Right lobe of liver (tissue), 6 donors: ENCODE results near the gene MOCS1. TPM values are rescaled to one million over a fixed set of nuclear protein-coding genes. Genes with fewer than 3 reads are reported as not detected.

Experiments used
- ATAC-seq, 4 donors: fragments of 200-7000 bp; cut with Tn5 transposase; one replicate each; pipeline ENCODE4 v1.9.1; 2020; ENCODE audit warnings: mild to moderate bottlenecking in 4 of 4, moderate library complexity in 4 of 4
- DNase-seq, 3 donors: peaks; one replicate each; pipeline ENCODE4 v3.0.0-alpha.2; 2020
- H3K27ac ChIP-seq, 3 donors: fragments of 200-600 bp; one replicate each; pipeline ENCODE4 v1.8.0; 2022
- H3K27me3 ChIP-seq, 2 donors: fragments of 200-600 bp; one replicate each; pipeline ENCODE4 v1.8.0; 2022
- H3K36me3 ChIP-seq, 4 donors: fragments of 200-600 bp; sonication (generic) in 1 of 4; one replicate each; pipeline versions ENCODE4 v1.5.1 to v1.8.0; 2017 to 2022; ENCODE audit warnings: control low read depth in 1 of 4
- H3K4me1 ChIP-seq, 4 donors: fragments of 200-600 bp; sonication (generic) in 1 of 4; one replicate each; pipeline versions ENCODE4 v1.5.1 to v1.8.0; 2017 to 2022; ENCODE audit warnings: control low read depth in 1 of 4
- H3K4me3 ChIP-seq, 3 donors: fragments of 200-600 bp; one replicate each; pipeline ENCODE4 v1.8.0; 2022
- H3K9me3 ChIP-seq, 4 donors: fragments of 200-600 bp; sonication (generic) in 1 of 4; one replicate each; pipeline versions ENCODE4 v1.5.1 to v1.8.0; 2017 to 2022; ENCODE audit warnings: control low read depth in 1 of 4
- CTCF ChIP-seq, 4 donors: fragments of 200-600 bp in 3 of 4; fragments of 450-650 bp in 1 of 4; IDR thresholded peaks; one replicate each; pipeline versions ENCODE4 v1.5.1 to v1.8.0; 2016 to 2022; ENCODE audit warnings: antibody characterized with exemption in 4 of 4, mild to moderate bottlenecking in 2 of 4
- POLR2A ChIP-seq: fragments of 450-650 bp; IDR thresholded peaks from one replicate; pipeline ENCODE4 v1.6.1; 2017; ENCODE audit warnings: antibody characterized with exemption, mild to moderate bottlenecking
- WGBS: methylation state at CpG from one replicate; pipeline ENCODE4 v1.1.6; 2018; ENCODE audit warnings: low coverage, low lambda C conversion rate; ENCODE audit not compliant: insufficient coverage; ENCODE audit errors: missing lambda C conversion rate; 5-methylcytosine and 5-hydroxymethylcytosine counted together
- intact Hi-C, 2 donors: fragments of 100-400 bp; cut with DNase I; formaldehyde crosslinking; loops; one replicate each; pipeline versions ENCODE4 v1.11.2 to v1.14.1; 2022
- total RNA-seq, 6 experiments: library from RNA; depleted of rRNA in 2 of 6; stranded (reverse); fragments of >200 nt in 2 of 6; fragmentation: NEBNext Ultra II Directional in 3 of 6; extraction: Animal tissue kit (Norgen Biotek cat#: 25700) in 3 of 6; gene quantifications; one replicate each; pipeline versions ENCODE4 v1.1.0 to v1.2.4, GENCODE V29; 2016 to 2023
- donor health status: DM: no; HTN: yes; CAD: no.
- donor health status: DM: no; HTN: no; CAD: no.
- donor health status: DM: no; HTN: no; CAD: no.
- donor health status: DM: no; HTN: yes; CAD: no.
- donor health status: DM: no; HTN: yes; CAD: no.

Gene MOCS1
- total RNA-seq, 6 experiments from 2014 or later = 18.0 to 35.3 (median 27.8) TPM

GRCh38 chr6:39941138-39941537 lies 6.9 kb upstream of the MOCS1 start:
- H3K4me3 ChIP-seq = no peak overlapping the region
- H3K9me3 ChIP-seq = no peaks in the 10 kb centered on the region
- H3K4me1 ChIP-seq = peaks cover 0 to 33% (median 0%) of the 10 kb centered on the region in 4 donors
- WGBS = 95% methylated on average over 6 of the region's 6 CpGs
- no peak for TF ChIP-seq CTCF (IDR thresholded peaks at IDR 0.05)
- no peak for TF ChIP-seq POLR2A
- no peak for DNase-seq
- H3K27me3 ChIP-seq = no peaks in the 10 kb centered on the region
- H3K36me3 ChIP-seq = no peaks in the 10 kb centered on the region
- no peak overlapping the region for H3K27ac ChIP-seq
- intact Hi-C loops = no loop called here
- ATAC-seq = no peak

- no peak overlapping the region for H3K4me3 ChIP-seq
- peak overlapping the region; percentile 16 to 92 (median 90) for H3K27ac ChIP-seq
- DNase-seq (peak; percentile 53 to 88 (median 81)), ATAC-seq (peak; percentile 73 to 87 (median 80))
- H3K4me1 ChIP-seq = peaks cover 0 to 37% (median 3%) of the 10 kb centered on the region in 4 donors
- H3K27me3 ChIP-seq = no peaks in the 10 kb centered on the region
- no peaks in the 10 kb centered on the region for H3K9me3 ChIP-seq
- 33% methylated on average over 10 of the region's 10 CpGs for WGBS
- peak; percentile 50 for TF ChIP-seq POLR2A
- no peak for TF ChIP-seq CTCF (IDR thresholded peaks at IDR 0.05)
- no peaks in the 10 kb centered on the region for H3K36me3 ChIP-seq
- intact Hi-C loops = no loop called here
Observed at GRCh38 chr6:39938773-39939654, 4.8 kb upstream of the MOCS1 start.

GRCh38 chr6:39937686-39938333 lies 3.5 kb upstream of the MOCS1 start:
- DNase-seq (no peak), ATAC-seq (no peak)
- Histone ChIP-seq H3K4me1 (peaks cover 0 to 31% (median 3%) of the 10 kb centered on the region in 4 donors), H3K9me3 (no peaks in the 10 kb centered on the region), H3K27ac (peak overlapping the region in 2 of 3 donors; percentile 90 to 92), H3K4me3 (no peak overlapping the region), H3K27me3 (no peaks in the 10 kb centered on the region), H3K36me3 (no peaks in the 10 kb centered on the region)
- TF ChIP-seq POLR2A = no peak
- TF ChIP-seq CTCF (IDR thresholded peaks at IDR 0.05) = no peak
- WGBS = 51% methylated on average over 3 of the region's 3 CpGs
- intact Hi-C loops = no loop called here

- Histone ChIP-seq H3K9me3 (no peaks in the 10 kb centered on the region), H3K36me3 (no peaks in the 10 kb centered on the region), H3K4me1 (peaks cover 0 to 39% (median 3%) of the 10 kb centered on the region in 4 donors), H3K4me3 (no peak overlapping the region), H3K27me3 (no peaks in the 10 kb centered on the region), H3K27ac (peak overlapping the region in 1 of 3 donors; percentile 92)
- TF ChIP-seq POLR2A (no peak), CTCF (IDR thresholded peaks at IDR 0.05) (no peak)
- no peak for ATAC-seq
- intact Hi-C loops = no loop called here
- 100% methylated on average over 1 of the region's 1 CpG for WGBS
- no peak for DNase-seq
Observed at GRCh38 chr6:39936857-39937256, 2.6 kb upstream of the MOCS1 start.
